ENCODE results near the gene AIF1L. TPM values are rescaled to one million over a fixed set of nuclear protein-coding genes. Genes with fewer than 3 reads are reported as not detected.

AIF1L gene
- total and polyA plus RNA-seq, 2 of the 13 experiments (the other 11 are each of a cell fraction or from before 2014, with no cell fraction given) = 12.4 to 36.5 TPM

DNA sequence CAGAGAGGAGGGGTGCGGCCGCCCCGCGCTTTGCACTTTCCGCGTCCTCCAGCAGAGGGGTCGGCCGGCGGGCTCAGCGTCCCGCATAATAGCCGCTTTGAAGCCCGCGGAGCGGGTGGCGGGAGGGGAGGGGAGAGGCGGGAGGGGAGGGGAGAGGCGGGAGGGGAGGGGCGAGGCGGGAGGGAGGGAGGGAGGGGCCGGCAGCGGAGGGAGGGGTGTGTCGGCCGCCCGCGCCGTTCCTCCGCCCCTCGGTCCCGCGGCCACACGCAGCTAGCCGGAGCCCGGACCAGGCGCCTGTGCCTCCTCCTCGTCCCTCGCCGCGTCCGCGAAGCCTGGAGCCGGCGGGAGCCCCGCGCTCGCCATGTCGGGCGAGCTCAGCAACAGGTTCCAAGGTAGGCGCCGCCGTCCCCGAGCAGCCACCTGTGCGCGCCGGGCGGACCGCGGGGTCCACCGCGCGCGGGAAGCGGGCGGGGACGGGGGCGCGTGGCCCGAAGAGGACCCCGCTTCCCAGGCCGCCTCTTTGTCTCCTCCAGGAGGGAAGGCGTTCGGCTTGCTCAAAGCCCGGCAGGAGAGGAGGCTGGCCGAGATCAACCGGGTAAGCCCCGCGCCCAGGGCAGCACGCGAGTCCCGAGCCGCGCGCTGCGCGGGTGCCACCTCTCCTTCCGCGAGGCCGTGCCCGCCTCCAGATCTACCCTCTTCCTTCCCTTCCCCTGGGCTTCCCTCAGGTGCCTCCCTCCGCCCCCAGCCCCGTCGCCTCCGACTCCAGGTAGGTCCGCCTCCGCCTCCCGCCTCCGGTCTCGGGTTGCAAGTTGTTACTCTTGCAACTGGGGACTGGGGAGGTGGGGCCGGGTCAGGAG, at the start of gene AIF1L (continued):
- TF ChIP-seq SP2 (CRISPR knock-in tag; IDR thresholded peaks at IDR 0.05) (no peak), ZNF44 (CRISPR knock-in tag; IDR thresholded peaks at IDR 0.05) (0 out of 2 replicates have a peak, but pooled peaks have one; percentile 64), ZNF589 (CRISPR knock-in tag; conservative IDR thresholded peaks at IDR 0.05) (no peak), ZNF878 (CRISPR knock-in tag; IDR thresholded peaks at IDR 0.05) (no peak), TGIF2 (CRISPR knock-in tag; IDR thresholded peaks at IDR 0.05) (no peak), MIER3 (CRISPR knock-in tag; IDR thresholded peaks at IDR 0.05; ENCODE audit: borderline replicate concordance) (no peak), MYNN (CRISPR knock-in tag; IDR thresholded peaks at IDR 0.05; ENCODE audit: low read depth) (no peak), CBX2 (IDR thresholded peaks at IDR 0.05; ENCODE audit: low read depth, low read length) (no peak), CBX2 (CRISPR knock-in tag; IDR thresholded peaks at IDR 0.05; ENCODE audit: low read depth) (peak; percentile 52; the same call in 1 of the 2 replicates), ZNF547 (CRISPR knock-in tag; IDR thresholded peaks at IDR 0.05) (peak; percentile 59), ZIK1 (CRISPR knock-in tag; IDR thresholded peaks at IDR 0.05; ENCODE audit: borderline replicate concordance, low read depth) (no peak), SNAI1 (CRISPR knock-in tag; IDR thresholded peaks at IDR 0.05; ENCODE audit: borderline replicate concordance) (peak; percentile 71), ZBTB8A (CRISPR knock-in tag; IDR thresholded peaks at IDR 0.05; ENCODE audit: borderline replicate concordance, low read depth) (no peak), ZNF615 (CRISPR knock-in tag; IDR thresholded peaks at IDR 0.05; ENCODE audit: borderline replicate concordance) (no peak), ZNF510 (CRISPR knock-in tag; IDR thresholded peaks at IDR 0.05; ENCODE audit: low read depth) (no peak), EHMT2 (IDR thresholded peaks at IDR 0.05; ENCODE audit: borderline replicate concordance, low read depth, low read length) (no peak), POLR2A (IDR thresholded peaks at IDR 0.05; ENCODE audit: insufficient read depth in 1 of 2, low read depth in 2 of 2, low read length in 2 of 2) (peak in 1 of 2 experiments; percentile 52; a peak in 1 of 4 replicates), RBM39 (IDR thresholded peaks at IDR 0.05; ENCODE audit: low read depth, low read length, poor library complexity, severe bottlenecking) (peak; percentile 40), ZNF337 (CRISPR knock-in tag; IDR thresholded peaks at IDR 0.05; ENCODE audit: borderline replicate concordance, low read depth) (no peak), ZNF331 (CRISPR knock-in tag; IDR thresholded peaks at IDR 0.05) (no peak), ATRX (CRISPR knock-in tag; IDR thresholded peaks at IDR 0.05; ENCODE audit: borderline replicate concordance) (no peak)
- TF ChIP-seq, protein P1, sequence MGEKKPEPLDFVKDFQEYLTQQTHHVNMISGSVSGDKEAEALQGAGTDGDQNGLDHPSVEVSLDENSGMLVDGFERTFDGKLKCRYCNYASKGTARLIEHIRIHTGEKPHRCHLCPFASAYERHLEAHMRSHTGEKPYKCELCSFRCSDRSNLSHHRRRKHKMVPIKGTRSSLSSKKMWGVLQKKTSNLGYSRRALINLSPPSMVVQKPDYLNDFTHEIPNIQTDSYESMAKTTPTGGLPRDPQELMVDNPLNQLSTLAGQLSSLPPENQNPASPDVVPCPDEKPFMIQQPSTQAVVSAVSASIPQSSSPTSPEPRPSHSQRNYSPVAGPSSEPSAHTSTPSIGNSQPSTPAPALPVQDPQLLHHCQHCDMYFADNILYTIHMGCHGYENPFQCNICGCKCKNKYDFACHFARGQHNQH (CRISPR knock-in tag; IDR thresholded peaks at IDR 0.05) = no peak
- TF ChIP-seq, protein P2, sequence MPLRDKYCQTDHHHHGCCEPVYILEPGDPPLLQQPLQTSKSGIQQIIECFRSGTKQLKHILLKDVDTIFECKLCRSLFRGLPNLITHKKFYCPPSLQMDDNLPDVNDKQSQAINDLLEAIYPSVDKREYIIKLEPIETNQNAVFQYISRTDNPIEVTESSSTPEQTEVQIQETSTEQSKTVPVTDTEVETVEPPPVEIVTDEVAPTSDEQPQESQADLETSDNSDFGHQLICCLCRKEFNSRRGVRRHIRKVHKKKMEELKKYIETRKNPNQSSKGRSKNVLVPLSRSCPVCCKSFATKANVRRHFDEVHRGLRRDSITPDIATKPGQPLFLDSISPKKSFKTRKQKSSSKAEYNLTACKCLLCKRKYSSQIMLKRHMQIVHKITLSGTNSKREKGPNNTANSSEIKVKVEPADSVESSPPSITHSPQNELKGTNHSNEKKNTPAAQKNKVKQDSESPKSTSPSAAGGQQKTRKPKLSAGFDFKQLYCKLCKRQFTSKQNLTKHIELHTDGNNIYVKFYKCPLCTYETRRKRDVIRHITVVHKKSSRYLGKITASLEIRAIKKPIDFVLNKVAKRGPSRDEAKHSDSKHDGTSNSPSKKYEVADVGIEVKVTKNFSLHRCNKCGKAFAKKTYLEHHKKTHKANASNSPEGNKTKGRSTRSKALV (CRISPR knock-in tag; IDR thresholded peaks at IDR 0.05) = no peak
